HCT116 (cell line): ENCODE results near the gene MAP3K7CL. TPM values are rescaled to one million over a fixed set of nuclear protein-coding genes. Genes with fewer than 3 reads are reported as not detected.

Source experiments
- ATAC-seq: fragments of 200-7000 bp; cut with Tn5 transposase; 2 replicates; pipeline ENCODE4 v1.9.1; 2020; ENCODE audit warnings: mild to moderate bottlenecking, moderate library complexity
- BruUV-seq: library from RNA; stranded (reverse); fragments of 400-500 nt; replicated peaks from 2 replicates; lab custom pipeline; 2021; lab: Mats Ljungman, UMichigan
- CTCF ChIA-PET: fragments of 300-600 bp; sonication (Branson Sonifier 250); formaldehyde crosslinking; loops from one replicate; lab custom pipeline; 2021; ENCODE audit warnings: antibody characterized with exemption; lab: Charles Lee
- POLR2A ChIA-PET: fragments of 300-600, 350-600 bp; sonication (Branson Sonifier 250); formaldehyde crosslinking; loops from one replicate; lab custom pipeline; 2021; ENCODE audit warnings: antibody characterized with exemption; lab: Charles Lee
- RAD21 ChIA-PET, 2 experiments: fragments of 300-600 bp; sonication (Branson Sonifier 250); formaldehyde crosslinking; loops; one replicate each; lab custom pipeline; 2023; ENCODE audit warnings: low total read pairs in 2 of 2; ENCODE audit not compliant: uncharacterized antibody in 2 of 2, unreplicated experiment in 2 of 2, low non-redundant PET in 1 of 2; lab: Charles Lee
- DNase-seq: peaks from one replicate; pipeline ENCODE4 v3.0.0-alpha.2; 2010; ENCODE audit warnings: low read depth, low spot score
- H2AFZ ChIP-seq: fragments of 200-600 bp; shearing (Covaris generic), sonication (generic); 2 replicates; pipeline ENCODE4 v1.6.1; 2017; ENCODE audit warnings: low read depth, mixed run types, mixed read lengths, antibody characterized with exemption, low read length; ENCODE audit not compliant: poor library complexity, severe bottlenecking
- H3K27ac ChIP-seq: 2 replicates; pipeline ENCODE4 v1.5.1; 2012; ENCODE audit warnings: low read depth, low read length
- H3K27me3 ChIP-seq: fragments of 200-600 bp; sonication (generic); 2 replicates; pipeline ENCODE4 v1.6.1; 2016; ENCODE audit warnings: mixed run types, low read length, mixed read lengths; ENCODE audit not compliant: insufficient read depth
- H3K36me3 ChIP-seq, 2 experiments: fragments of 200-500 bp in 1 of 2; fragments of 200-600 bp in 1 of 2; sonication (Bioruptor generic) in 1 of 2; sonication (generic) in 1 of 2; 2 replicates each; pipeline versions ENCODE4 v1.5.1 to v1.6.1; 2014 to 2016; ENCODE audit warnings: low read length in 2 of 2, inconsistent platforms in 1 of 2, mixed read lengths in 1 of 2, mixed run types in 1 of 2; ENCODE audit not compliant: insufficient read depth in 2 of 2, control insufficient read depth in 1 of 2
- H3K4me1 ChIP-seq, 2 experiments: fragments of 200-600 bp in 1 of 2; sonication (generic) in 1 of 2; 2 replicates each; pipeline versions ENCODE4 v1.5.1 to v1.6.1; 2012 to 2017; ENCODE audit warnings: low read length in 2 of 2, inconsistent platforms in 1 of 2, mild to moderate bottlenecking in 1 of 2, mixed read lengths in 1 of 2, mixed run types in 1 of 2, moderate library complexity in 1 of 2; ENCODE audit not compliant: insufficient read depth in 2 of 2, control insufficient read depth in 1 of 2
- H3K4me2 ChIP-seq: fragments of 200-600 bp; sonication (generic); 2 replicates; pipeline ENCODE4 v1.6.1; 2017; ENCODE audit warnings: mixed run types, low read length, mixed read lengths
- H3K4me3 ChIP-seq, 2 experiments: fragments of 200-600 bp in 1 of 2; sonication (generic) in 1 of 2; replicated peaks in 1 of 2; 2 replicates each; pipeline ENCODE4 v1.5.1; 2011 to 2016; ENCODE audit warnings: low read length in 2 of 2, control low read depth in 1 of 2, low read depth in 1 of 2, mild to moderate bottlenecking in 1 of 2, mixed read lengths in 1 of 2, mixed run types in 1 of 2
- H3K79me2 ChIP-seq: fragments of 200-600 bp; sonication (generic); 2 replicates; pipeline ENCODE4 v1.6.1; 2017; ENCODE audit warnings: mild to moderate bottlenecking, mixed run types, low read length, moderate library complexity, mixed read lengths; ENCODE audit not compliant: insufficient read depth
- H3K9ac ChIP-seq: fragments of 200-600 bp; sonication (generic); 2 replicates; pipeline ENCODE4 v1.6.1; 2016; ENCODE audit warnings: low read length, mixed read lengths
- H3K9me2 ChIP-seq: fragments of 200-600 bp; sonication (generic), shearing (Covaris generic); 2 replicates; pipeline ENCODE4 v1.6.1; 2017; ENCODE audit warnings: mixed run types, mild to moderate bottlenecking, moderate library complexity; ENCODE audit not compliant: insufficient read depth
- H3K9me3 ChIP-seq, 2 experiments: fragments of 200-500 bp in 1 of 2; fragments of 200-600 bp in 1 of 2; sonication (Bioruptor generic) in 1 of 2; sonication (generic) in 1 of 2; 2 replicates each; pipeline ENCODE4 v1.6.1; 2014 to 2017; ENCODE audit warnings: low read length in 2 of 2, mixed read lengths in 2 of 2, inconsistent platforms in 1 of 2, low read depth in 1 of 2, mild to moderate bottlenecking in 1 of 2, mixed run types in 1 of 2, moderate library complexity in 1 of 2; ENCODE audit not compliant: control insufficient read depth in 1 of 2, insufficient read depth in 1 of 2
- H4K20me1 ChIP-seq: fragments of 200-600 bp; sonication (generic), shearing (Covaris generic); 2 replicates; pipeline ENCODE4 v1.6.1; 2017; ENCODE audit warnings: mixed run types, mild to moderate bottlenecking, moderate library complexity; ENCODE audit not compliant: insufficient read depth
- CEBPB ChIP-seq: IDR thresholded peaks from 2 replicates; pipeline ENCODE4 v1.6.1; 2012; ENCODE audit warnings: low read depth
- EGR1 ChIP-seq: IDR thresholded peaks from 2 replicates; pipeline ENCODE4 v1.6.1; 2012; ENCODE audit warnings: low read depth
- FOSL1 ChIP-seq: IDR thresholded peaks from 2 replicates; pipeline ENCODE4 v1.6.1; 2012; ENCODE audit warnings: low read depth
- JUND ChIP-seq: IDR thresholded peaks from 2 replicates; pipeline ENCODE4 v1.6.1; 2012
- POLR2A ChIP-seq: IDR thresholded peaks from 2 replicates; pipeline ENCODE4 v1.7.0; 2011; ENCODE audit warnings: borderline replicate concordance; ENCODE audit not compliant: insufficient read depth, insufficient read length; ENCODE audit errors: extremely low read depth
- POLR2AphosphoS5 ChIP-seq: IDR thresholded peaks from 2 replicates; pipeline ENCODE4 v1.6.1; 2011; ENCODE audit warnings: mild to moderate bottlenecking, low read depth, low read length, moderate library complexity
- RAD21 ChIP-seq: IDR thresholded peaks from 2 replicates; pipeline ENCODE4 v1.6.1; 2012; ENCODE audit warnings: low read depth, mild to moderate bottlenecking
- SP1 ChIP-seq: IDR thresholded peaks from 2 replicates; pipeline ENCODE4 v1.6.1; 2012; ENCODE audit warnings: low read depth
- TCF7L2 ChIP-seq: IDR thresholded peaks from 2 replicates; pipeline ENCODE4 v1.7.0; 2011; ENCODE audit warnings: borderline replicate concordance, inconsistent platforms; ENCODE audit not compliant: insufficient read depth, insufficient read length; ENCODE audit errors: extremely low read depth
- intact Hi-C: fragments of 100-400 bp; cut with micrococcal nuclease; formaldehyde crosslinking; loops from 2 replicates; pipeline ENCODE4 v1.10.0; 2022
- total RNA-seq: library from RNA; stranded (reverse); gene quantifications from one replicate; pipeline ENCODE4 v1.2.1, GENCODE V29; 2021; ENCODE audit not compliant: unreplicated experiment
- TF ChIP-seq, protein P1 (sequence below), 3 experiments: fragments of 200-600 bp in 1 of 3; sonication (generic) in 1 of 3; IDR thresholded peaks in 2 of 3; conservative IDR thresholded peaks in 1 of 3; 2 replicates each; pipeline ENCODE4 v1.5.1; 2012 to 2017; ENCODE audit warnings: low read depth in 2 of 3, low read length in 2 of 3, antibody characterized with exemption in 1 of 3, borderline replicate concordance in 1 of 3, control low read depth in 1 of 3, mild to moderate bottlenecking in 1 of 3, mixed read lengths in 1 of 3, mixed run types in 1 of 3, moderate library complexity in 1 of 3; ENCODE audit not compliant: insufficient read depth in 1 of 3
- TF ChIP-seq, protein P2 (sequence below): IDR thresholded peaks from 2 replicates; pipeline ENCODE4 v1.6.1; 2012

Gene MAP3K7CL
- total RNA-seq, 1 experiment from 2014 or later, result 0.57 TPM

DNA sequence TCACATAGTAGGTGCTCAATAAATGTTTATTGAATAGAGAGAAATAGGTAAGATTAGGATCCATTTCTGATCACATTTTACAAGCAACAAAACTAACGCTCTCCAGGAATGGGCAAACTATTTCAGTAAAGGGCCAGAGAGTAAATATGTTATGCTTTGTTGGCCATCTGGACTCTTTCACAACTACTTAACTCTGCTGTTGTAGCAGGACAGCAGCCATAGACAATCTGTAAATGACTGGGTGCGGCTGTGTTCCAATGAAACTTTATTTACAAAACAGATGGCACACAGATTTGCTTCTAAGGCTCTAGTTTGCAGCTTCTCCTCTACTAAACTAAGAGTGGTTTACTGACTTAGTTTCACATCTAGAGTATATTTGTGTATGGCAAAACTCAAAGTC, 85.3 kb downstream of the MAP3K7CL start:
- ChIA-PET CTCF (no interaction called here), POLR2A (no interaction called here), RAD21 (no interaction called here)
- TF ChIP-seq SP1, result no peak
- TF ChIP-seq EGR1, result no peak
- TF ChIP-seq POLR2AphosphoS5, result no peak
- no peak for TF ChIP-seq POLR2A
- TF ChIP-seq, protein P1, sequence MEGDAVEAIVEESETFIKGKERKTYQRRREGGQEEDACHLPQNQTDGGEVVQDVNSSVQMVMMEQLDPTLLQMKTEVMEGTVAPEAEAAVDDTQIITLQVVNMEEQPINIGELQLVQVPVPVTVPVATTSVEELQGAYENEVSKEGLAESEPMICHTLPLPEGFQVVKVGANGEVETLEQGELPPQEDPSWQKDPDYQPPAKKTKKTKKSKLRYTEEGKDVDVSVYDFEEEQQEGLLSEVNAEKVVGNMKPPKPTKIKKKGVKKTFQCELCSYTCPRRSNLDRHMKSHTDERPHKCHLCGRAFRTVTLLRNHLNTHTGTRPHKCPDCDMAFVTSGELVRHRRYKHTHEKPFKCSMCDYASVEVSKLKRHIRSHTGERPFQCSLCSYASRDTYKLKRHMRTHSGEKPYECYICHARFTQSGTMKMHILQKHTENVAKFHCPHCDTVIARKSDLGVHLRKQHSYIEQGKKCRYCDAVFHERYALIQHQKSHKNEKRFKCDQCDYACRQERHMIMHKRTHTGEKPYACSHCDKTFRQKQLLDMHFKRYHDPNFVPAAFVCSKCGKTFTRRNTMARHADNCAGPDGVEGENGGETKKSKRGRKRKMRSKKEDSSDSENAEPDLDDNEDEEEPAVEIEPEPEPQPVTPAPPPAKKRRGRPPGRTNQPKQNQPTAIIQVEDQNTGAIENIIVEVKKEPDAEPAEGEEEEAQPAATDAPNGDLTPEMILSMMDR (IDR thresholded peaks at IDR 0.05 in 2 of 3, conservative IDR thresholded peaks at IDR 0.05 in 1 of 3; ENCODE audit: borderline replicate concordance in 1 of 3, insufficient read depth in 1 of 3, low read depth in 2 of 3, low read length in 2 of 3), result no peak
- no TSS peak for BruUV-seq
- H3K27ac ChIP-seq, result no peak overlapping the region
- H3K9me2 ChIP-seq, result no peaks in the 10 kb centered on the region
- H3K9ac ChIP-seq, result no peak overlapping the region
- no peaks in the 10 kb centered on the region for H4K20me1 ChIP-seq
- no peak overlapping the region for H3K4me2 ChIP-seq
- H2AFZ ChIP-seq, result no peak overlapping the region
- intact Hi-C loops, result no loop called here
- H3K4me3 ChIP-seq, result no peak overlapping the region
- no peak for ATAC-seq
- no peaks in the 10 kb centered on the region for H3K36me3 ChIP-seq
- H3K27me3 ChIP-seq, result no peaks in the 10 kb centered on the region
- no peaks in the 10 kb centered on the region for H3K79me2 ChIP-seq
- no peaks in the 10 kb centered on the region for H3K9me3 ChIP-seq
- peaks cover 0 to 11% of the 10 kb centered on the region in 2 experiments; a peak in 1 of 4 replicates for H3K4me1 ChIP-seq
- no peak for DNase-seq

DNA sequence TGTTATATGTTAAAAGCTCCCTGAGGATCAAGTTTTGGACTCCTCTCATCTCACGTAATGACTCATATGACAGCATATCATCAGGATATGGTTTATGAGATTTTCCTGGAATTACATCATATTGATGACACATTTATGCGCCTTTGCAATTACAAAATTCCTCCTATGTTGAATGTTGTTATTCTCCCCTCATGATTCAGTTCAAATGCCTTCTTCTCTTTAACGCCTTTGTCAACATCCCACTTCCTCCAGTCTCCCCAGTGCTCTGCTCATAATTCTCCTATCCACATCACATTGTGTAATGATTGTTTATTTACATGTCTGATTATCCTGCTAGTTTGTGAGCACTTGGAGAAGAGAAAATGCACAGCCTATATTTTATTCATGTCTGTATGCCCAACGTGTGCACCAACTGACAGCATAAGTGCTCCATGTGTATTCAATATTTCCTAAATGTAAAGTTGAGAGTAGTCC, 87.4 kb downstream of the MAP3K7CL start:
- ATAC-seq, result no peak
- peaks cover 0 to 11% of the 10 kb centered on the region in 2 experiments; a peak in 1 of 4 replicates for H3K4me1 ChIP-seq
- peak; percentile 72; the same call in 1 of the 2 replicates for TF ChIP-seq CEBPB
- TF ChIP-seq JUND, result peak; percentile 26; the same call in 1 of the 2 replicates
- TF ChIP-seq TCF7L2, result no peak
- no peak for TF ChIP-seq RAD21
- TF ChIP-seq FOSL1, result peak; percentile 46
- TF ChIP-seq, protein P2, sequence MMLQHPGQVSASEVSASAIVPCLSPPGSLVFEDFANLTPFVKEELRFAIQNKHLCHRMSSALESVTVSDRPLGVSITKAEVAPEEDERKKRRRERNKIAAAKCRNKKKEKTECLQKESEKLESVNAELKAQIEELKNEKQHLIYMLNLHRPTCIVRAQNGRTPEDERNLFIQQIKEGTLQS, result peak; percentile 47; the same call in 1 of the 2 replicates

More for the DNA sequence above, 87.4 kb downstream of the MAP3K7CL start:
- Histone ChIP-seq H3K27me3 (no peaks in the 10 kb centered on the region), H3K9ac (no peak overlapping the region), H3K9me2 (no peaks in the 10 kb centered on the region), H4K20me1 (no peaks in the 10 kb centered on the region), H3K36me3 (no peaks in the 10 kb centered on the region), H3K4me3 (no peak overlapping the region), H3K79me2 (no peaks in the 10 kb centered on the region), H3K27ac (no peak overlapping the region), H2AFZ (no peak overlapping the region), H3K4me2 (no peak overlapping the region), H3K9me3 (no peaks in the 10 kb centered on the region)
- RAD21 ChIA-PET, result no interaction called here
- DNase-seq, result peak; percentile 12
- POLR2A ChIA-PET, result no interaction called here
- BruUV-seq, result no TSS peak
- intact Hi-C loops, result no loop called here
- CTCF ChIA-PET, result no interaction called here
